Hepatocyte (in vitro differentiated cells): ENCODE results near the gene SHBG.

ENCODE experiments used
- EZH2 ChIP-seq: fragments of 200-600 bp; sonication (generic); IDR thresholded peaks from 2 replicates; pipeline ENCODE4 v1.6.1; 2016; ENCODE audit warnings: antibody characterized with exemption, mild to moderate bottlenecking, borderline replicate concordance
- EZH2phosphoT487 ChIP-seq: fragments of 200-600 bp; sonication (generic); IDR thresholded peaks from one replicate; pipeline ENCODE4 v1.6.1; 2018; ENCODE audit warnings: antibody characterized with exemption, mild to moderate bottlenecking, low read depth, moderate library complexity; ENCODE audit not compliant: unreplicated experiment, severe bottlenecking
- TF ChIP-seq, protein P1 (sequence below): fragments of 200-600 bp; sonication (generic); IDR thresholded peaks from 2 replicates; pipeline ENCODE4 v1.5.1; 2016; ENCODE audit warnings: antibody characterized with exemption, mild to moderate bottlenecking; ENCODE audit not compliant: poor library complexity

DNA sequence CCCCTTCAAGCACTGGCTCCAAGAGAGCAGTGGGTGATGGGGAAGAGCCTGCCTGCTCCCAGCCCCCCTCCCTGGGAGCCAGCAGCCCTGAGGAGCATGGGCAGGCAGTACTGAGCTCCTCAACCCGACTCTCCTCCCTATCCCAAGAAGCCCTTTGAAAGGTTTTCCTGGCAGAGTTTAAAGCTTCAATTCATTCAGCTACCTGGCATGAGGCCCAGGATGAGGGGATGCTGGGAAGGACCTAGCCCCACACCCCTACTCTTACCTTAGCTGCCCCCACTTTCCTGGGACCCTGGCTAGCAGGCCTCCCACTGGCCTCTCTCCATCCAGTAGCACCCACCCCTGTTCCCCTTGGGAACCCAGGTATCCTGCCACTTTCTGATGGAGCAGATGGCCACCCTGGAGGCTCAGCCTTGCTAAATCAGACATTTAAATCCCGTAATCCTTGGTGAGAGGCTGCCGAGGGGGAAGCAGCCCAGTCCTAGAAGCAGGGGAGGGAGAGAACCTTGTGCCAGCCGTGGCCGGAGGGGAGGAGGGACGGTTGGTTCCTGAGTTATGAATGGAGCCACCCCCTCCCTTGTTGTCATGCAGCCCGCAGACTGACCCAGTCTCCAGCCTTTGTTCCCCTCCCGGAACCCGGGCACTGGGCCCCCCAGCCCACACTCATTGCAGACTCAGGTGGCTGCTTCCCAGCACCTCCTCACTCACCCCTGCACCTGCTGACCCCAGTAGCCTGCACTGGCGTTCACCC lies 37.9 kb downstream of the SHBG start:
- TF ChIP-seq, protein P1, sequence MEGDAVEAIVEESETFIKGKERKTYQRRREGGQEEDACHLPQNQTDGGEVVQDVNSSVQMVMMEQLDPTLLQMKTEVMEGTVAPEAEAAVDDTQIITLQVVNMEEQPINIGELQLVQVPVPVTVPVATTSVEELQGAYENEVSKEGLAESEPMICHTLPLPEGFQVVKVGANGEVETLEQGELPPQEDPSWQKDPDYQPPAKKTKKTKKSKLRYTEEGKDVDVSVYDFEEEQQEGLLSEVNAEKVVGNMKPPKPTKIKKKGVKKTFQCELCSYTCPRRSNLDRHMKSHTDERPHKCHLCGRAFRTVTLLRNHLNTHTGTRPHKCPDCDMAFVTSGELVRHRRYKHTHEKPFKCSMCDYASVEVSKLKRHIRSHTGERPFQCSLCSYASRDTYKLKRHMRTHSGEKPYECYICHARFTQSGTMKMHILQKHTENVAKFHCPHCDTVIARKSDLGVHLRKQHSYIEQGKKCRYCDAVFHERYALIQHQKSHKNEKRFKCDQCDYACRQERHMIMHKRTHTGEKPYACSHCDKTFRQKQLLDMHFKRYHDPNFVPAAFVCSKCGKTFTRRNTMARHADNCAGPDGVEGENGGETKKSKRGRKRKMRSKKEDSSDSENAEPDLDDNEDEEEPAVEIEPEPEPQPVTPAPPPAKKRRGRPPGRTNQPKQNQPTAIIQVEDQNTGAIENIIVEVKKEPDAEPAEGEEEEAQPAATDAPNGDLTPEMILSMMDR, result no peak
- TF ChIP-seq EZH2phosphoT487 (no peak), EZH2 (no peak)
